Esophagus muscularis mucosa (tissue), 4 donors: ENCODE data around the gene HOPX. TPM values are rescaled to one million over a fixed set of nuclear protein-coding genes. Genes with fewer than 3 reads are reported as not detected.

Source experiments
- DNase-seq: peaks from one replicate; pipeline ENCODE4 v3.0.0-alpha.2; 2017; ENCODE audit errors: extremely low spot score
- H3K27ac ChIP-seq, 4 donors: fragments of 200-600 bp; sonication (generic); replicated peaks in 1 of 4; 1 replicate in 3 of 4; 2 replicates in 1 of 4; pipeline ENCODE4 v1.5.1; 2016 to 2019; ENCODE audit warnings: mild to moderate bottlenecking in 1 of 4
- H3K27me3 ChIP-seq, 4 donors: fragments of 200-600 bp; sonication (generic); one replicate each; pipeline versions ENCODE4 v1.5.1 to v1.6.0; 2016 to 2019
- H3K36me3 ChIP-seq, 4 donors: fragments of 200-600 bp; sonication (generic); one replicate each; pipeline ENCODE4 v1.5.1; 2016 to 2019
- H3K4me1 ChIP-seq, 4 donors: fragments of 200-600 bp; sonication (generic); one replicate each; pipeline ENCODE4 v1.5.1; 2016 to 2019
- H3K4me3 ChIP-seq, 4 donors: fragments of 200-600 bp; sonication (generic); 1 replicate in 2 of 4; 2 replicates in 2 of 4; pipeline ENCODE4 v1.5.1; 2016 to 2019; ENCODE audit warnings: mild to moderate bottlenecking in 4 of 4, moderate library complexity in 1 of 4
- H3K9me3 ChIP-seq, 4 donors: fragments of 200-600 bp; sonication (generic); 1 replicate in 3 of 4; 2 replicates in 1 of 4; pipeline ENCODE4 v1.5.1; 2016 to 2019
- EP300 ChIP-seq: sonication (generic); formaldehyde crosslinking; IDR thresholded peaks from one replicate; pipeline ENCODE4 v1.6.1; 2017; ENCODE audit warnings: antibody characterized with exemption
- POLR2A ChIP-seq: fragments of 450-650 bp; IDR thresholded peaks from one replicate; pipeline ENCODE4 v1.6.1; 2017; ENCODE audit warnings: antibody characterized with exemption, moderate library complexity, mild to moderate bottlenecking, low read depth
- POLR2AphosphoS5 ChIP-seq, 2 donors: sonication (generic); formaldehyde crosslinking; IDR thresholded peaks; one replicate each; pipeline ENCODE4 v1.6.1; 2017; ENCODE audit warnings: antibody characterized with exemption in 2 of 2
- WGBS: methylation state at CpG from one replicate; pipeline ENCODE4 v1.1.5; 2018; 5-methylcytosine and 5-hydroxymethylcytosine counted together
- intact Hi-C: fragments of 100-400 bp; cut with DNase I; formaldehyde crosslinking; loops from one replicate; pipeline ENCODE4 v1.15.1; 2023
- total RNA-seq, 4 donors: library from RNA; depleted of rRNA; stranded (reverse); fragments of >200 nt; gene quantifications; one replicate each; pipeline versions ENCODE4 v1.1.0 to v1.2.1, GENCODE V29; 2016
- TF ChIP-seq, protein P1 (sequence below), 3 experiments: fragments of 200-600 bp in 2 of 3; fragments of 450-650 bp in 1 of 3; sonication (generic) in 2 of 3; IDR thresholded peaks; one replicate each; pipeline ENCODE4 v1.5.1; 2017 to 2019; ENCODE audit warnings: antibody characterized with exemption in 3 of 3, mild to moderate bottlenecking in 2 of 3, moderate library complexity in 1 of 3

Gene HOPX
- total RNA-seq, 4 donors from 2014 or later, result 5.1 to 11.9 (median 7.5) TPM

DNA sequence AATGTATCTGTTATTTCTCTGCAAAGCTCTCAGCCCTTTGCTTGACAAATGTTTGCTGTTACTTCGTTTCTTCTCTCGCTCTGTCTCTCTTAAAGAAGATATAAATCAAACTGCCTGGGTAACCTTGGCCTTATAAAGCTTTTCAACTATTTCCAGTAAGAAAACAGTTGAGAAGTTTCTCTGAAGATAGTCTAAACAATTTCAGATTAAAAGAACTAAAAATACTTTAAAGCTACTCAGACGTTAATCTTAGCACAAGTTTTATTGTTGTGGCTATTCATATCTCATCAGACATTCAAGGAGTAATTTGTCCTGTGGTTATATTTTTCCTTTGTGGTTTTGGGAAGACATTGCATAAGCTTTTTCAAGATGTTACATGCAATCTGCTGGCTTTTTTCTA, 22.6 kb downstream of the HOPX start:
- Histone ChIP-seq H3K27me3 (peaks cover 0 to 53% (median 13%) of the 10 kb centered on the region in 4 donors), H3K36me3 (no peaks in the 10 kb centered on the region), H3K27ac (no peak overlapping the region), H3K9me3 (no peaks in the 10 kb centered on the region), H3K4me1 (peaks cover 22 to 36% (median 29%) of the 10 kb centered on the region in 4 donors), H3K4me3 (no peak overlapping the region)
- DNase-seq, result no peak
- 33% methylated on average over 3 of the region's 3 CpGs for WGBS
- TF ChIP-seq POLR2AphosphoS5 (IDR thresholded peaks at IDR 0.05) (no peak), EP300 (no peak), POLR2A (no peak)
- TF ChIP-seq, protein P1, sequence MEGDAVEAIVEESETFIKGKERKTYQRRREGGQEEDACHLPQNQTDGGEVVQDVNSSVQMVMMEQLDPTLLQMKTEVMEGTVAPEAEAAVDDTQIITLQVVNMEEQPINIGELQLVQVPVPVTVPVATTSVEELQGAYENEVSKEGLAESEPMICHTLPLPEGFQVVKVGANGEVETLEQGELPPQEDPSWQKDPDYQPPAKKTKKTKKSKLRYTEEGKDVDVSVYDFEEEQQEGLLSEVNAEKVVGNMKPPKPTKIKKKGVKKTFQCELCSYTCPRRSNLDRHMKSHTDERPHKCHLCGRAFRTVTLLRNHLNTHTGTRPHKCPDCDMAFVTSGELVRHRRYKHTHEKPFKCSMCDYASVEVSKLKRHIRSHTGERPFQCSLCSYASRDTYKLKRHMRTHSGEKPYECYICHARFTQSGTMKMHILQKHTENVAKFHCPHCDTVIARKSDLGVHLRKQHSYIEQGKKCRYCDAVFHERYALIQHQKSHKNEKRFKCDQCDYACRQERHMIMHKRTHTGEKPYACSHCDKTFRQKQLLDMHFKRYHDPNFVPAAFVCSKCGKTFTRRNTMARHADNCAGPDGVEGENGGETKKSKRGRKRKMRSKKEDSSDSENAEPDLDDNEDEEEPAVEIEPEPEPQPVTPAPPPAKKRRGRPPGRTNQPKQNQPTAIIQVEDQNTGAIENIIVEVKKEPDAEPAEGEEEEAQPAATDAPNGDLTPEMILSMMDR (IDR thresholded peaks at IDR 0.05), result no peak
- intact Hi-C loops, result loop anchor here (5.0 kb wide), 2 partner anchors 81 to 144 kb away; no protein-coding TSS in a partner anchor

DNA sequence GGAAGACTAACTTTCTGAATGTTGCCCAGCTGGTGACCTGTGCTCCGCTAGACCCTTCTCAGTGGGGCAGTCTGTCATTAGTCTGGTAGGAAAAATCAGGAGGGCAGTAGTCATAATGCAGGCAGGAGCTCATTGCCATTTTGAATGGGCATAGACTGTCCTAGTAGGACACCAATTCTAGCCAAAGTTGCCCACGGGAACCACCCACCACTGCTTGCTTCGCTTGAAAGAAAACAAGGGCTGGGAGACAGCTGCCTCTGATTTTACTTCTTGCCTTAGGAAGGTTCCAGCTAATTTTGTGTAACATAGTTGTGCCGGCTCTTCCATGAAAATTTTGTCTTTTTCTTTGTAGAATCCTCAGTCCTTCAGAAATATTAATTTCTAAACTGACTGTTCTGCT, 23.3 kb downstream of the HOPX start:
- H3K27ac ChIP-seq, result no peak overlapping the region
- DNase-seq, result no peak
- no peaks in the 10 kb centered on the region for H3K9me3 ChIP-seq
- TF ChIP-seq POLR2AphosphoS5 (IDR thresholded peaks at IDR 0.05) (no peak), EP300 (no peak), POLR2A (no peak)
- TF ChIP-seq, protein P1 (IDR thresholded peaks at IDR 0.05), result no peak
- intact Hi-C loops, result loop anchor here (5.0 kb wide), 2 partner anchors 81 to 144 kb away; no protein-coding TSS in a partner anchor
- no peak overlapping the region for H3K4me3 ChIP-seq
- 78% methylated on average over 4 of the region's 4 CpGs for WGBS
- no peaks in the 10 kb centered on the region for H3K36me3 ChIP-seq
- peaks cover 0 to 56% (median 13%) of the 10 kb centered on the region in 4 donors for H3K27me3 ChIP-seq
- H3K4me1 ChIP-seq, result peaks cover 22 to 36% (median 30%) of the 10 kb centered on the region in 4 donors

DNA sequence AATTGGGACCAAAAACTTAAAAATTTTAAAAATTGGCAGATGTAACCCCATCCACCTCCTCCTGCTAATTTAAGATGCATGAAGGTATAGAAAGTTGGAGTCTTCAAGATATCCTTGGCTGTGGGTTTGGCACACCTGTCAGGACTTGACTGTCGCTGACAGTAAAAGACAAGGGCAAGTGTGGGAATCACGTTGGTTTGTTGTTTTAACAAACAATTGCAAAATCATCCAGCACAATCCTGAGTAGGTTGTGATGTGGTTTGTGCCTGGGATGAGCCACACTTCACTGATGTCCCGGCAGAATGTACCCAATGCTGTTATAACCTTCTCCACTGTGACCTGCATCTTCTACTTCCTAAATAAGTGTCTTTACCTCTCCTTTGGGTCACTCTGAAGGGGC, 24.0 kb downstream of the HOPX start:
- Histone ChIP-seq H3K36me3 (no peaks in the 10 kb centered on the region), H3K4me1 (peaks cover 22 to 36% (median 30%) of the 10 kb centered on the region in 4 donors), H3K4me3 (no peak overlapping the region), H3K27me3 (peaks cover 0 to 58% (median 13%) of the 10 kb centered on the region in 4 donors), H3K27ac (no peak overlapping the region), H3K9me3 (no peaks in the 10 kb centered on the region)
- intact Hi-C loops, result loop anchor here (5.0 kb wide), 2 partner anchors 80 to 145 kb away; no protein-coding TSS in a partner anchor
- 77% methylated on average over 3 of the region's 3 CpGs for WGBS
- no peak for DNase-seq
- TF ChIP-seq POLR2AphosphoS5 (IDR thresholded peaks at IDR 0.05) (no peak), EP300 (no peak), POLR2A (no peak)
- TF ChIP-seq, protein P1 (IDR thresholded peaks at IDR 0.05), result no peak

DNA sequence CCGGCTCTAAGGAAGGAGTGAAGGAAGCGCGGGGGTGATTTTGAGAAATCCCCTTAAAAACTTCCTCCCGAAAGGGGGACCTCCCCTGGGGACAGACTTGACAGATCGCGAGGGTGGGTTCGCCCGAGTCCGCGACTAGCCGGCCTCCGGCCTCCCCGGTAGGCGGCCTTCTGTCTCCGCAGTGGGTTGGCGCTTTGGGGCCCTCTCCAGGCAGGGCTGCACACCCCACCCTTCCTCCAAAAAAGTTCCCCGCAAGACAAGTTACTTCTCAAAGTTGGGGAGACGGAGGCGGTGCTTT, 24.8 kb downstream of the HOPX start:
- no peak for DNase-seq
- Histone ChIP-seq H3K4me1 (peaks cover 22 to 36% (median 30%) of the 10 kb centered on the region in 4 donors), H3K27ac (peak overlapping the region in 2 of 4 donors; percentile 31 to 56), H3K27me3 (peaks cover 0 to 58% (median 13%) of the 10 kb centered on the region in 4 donors), H3K36me3 (no peaks in the 10 kb centered on the region), H3K9me3 (no peaks in the 10 kb centered on the region), H3K4me3 (peak overlapping the region; percentile 56 to 66 (median 56))
- WGBS, result 1% methylated on average over 12 of the region's 19 CpGs
- TF ChIP-seq, protein P1 (IDR thresholded peaks at IDR 0.05), result peak in 1 of 3 experiments; percentile 25
- TF ChIP-seq POLR2AphosphoS5 (IDR thresholded peaks at IDR 0.05) (peak in 1 of 2 donors; percentile 7), EP300 (no peak)
- intact Hi-C loops, result loop anchor here (5.0 kb wide), 2 partner anchors 79 to 146 kb away; no protein-coding TSS in a partner anchor
